NCI-H345 (cell line): ENCODE data around the gene NRP2.

Source experiments
- DNase-seq: peaks from one replicate; lab custom pipeline; 2025; lab: John Stamatoyannopoulos, UW

Gene NRP2

GRCh38 chr2:205757271-205757670 is 75.0 kb downstream of the NRP2 start:
- no peak for DNase-seq

- DNase-seq: no peak
These were observed 75.8 kb downstream of the NRP2 start for GRCh38 chr2:205758051-205758450.

GRCh38 chr2:205758500-205758899 is 76.2 kb downstream of the NRP2 start:
- no peak for DNase-seq

GRCh38 chr2:205759257-205759656 is 77.0 kb downstream of the NRP2 start:
- no peak for DNase-seq

GRCh38 chr2:205759732-205760131 is 77.4 kb downstream of the NRP2 start:
- no peak for DNase-seq

- DNase-seq: no peak
These were observed 77.9 kb downstream of the NRP2 start for GRCh38 chr2:205760157-205760556.

GRCh38 chr2:205761421-205761820 is 79.1 kb downstream of the NRP2 start:
- no peak for DNase-seq

GRCh38 chr2:205762881-205763280 is 80.6 kb downstream of the NRP2 start:
- no peak for DNase-seq

- no peak for DNase-seq
These were observed 81.5 kb downstream of the NRP2 start for GRCh38 chr2:205763708-205764211.

- no peak for DNase-seq
These were observed 82.0 kb downstream of the NRP2 start for GRCh38 chr2:205764270-205764746.

- DNase-seq: no peak
These were observed 82.8 kb downstream of the NRP2 start for GRCh38 chr2:205765151-205765550.

GRCh38 chr2:205766779-205767359 is 84.6 kb downstream of the NRP2 start:
- peak; percentile 79 for DNase-seq

- DNase-seq: peak; percentile 30
These were observed 85.3 kb downstream of the NRP2 start for GRCh38 chr2:205767617-205768016.

- DNase-seq: peak; percentile 87
These were observed 86.0 kb downstream of the NRP2 start for GRCh38 chr2:205768341-205768740.

- DNase-seq: no peak
These were observed 86.7 kb downstream of the NRP2 start for GRCh38 chr2:205768815-205769494.

- DNase-seq: no peak
These were observed 87.2 kb downstream of the NRP2 start for GRCh38 chr2:205769495-205769850.

- peak; percentile 69 for DNase-seq
These were observed 87.6 kb downstream of the NRP2 start for GRCh38 chr2:205769879-205770278.

GRCh38 chr2:205770577-205770976 is 88.3 kb downstream of the NRP2 start:
- no peak for DNase-seq

GRCh38 chr2:205771031-205771430 is 88.7 kb downstream of the NRP2 start:
- DNase-seq: no peak

GRCh38 chr2:205771666-205772065 is 89.4 kb downstream of the NRP2 start:
- no peak for DNase-seq

GRCh38 chr2:205772983-205773382 is 90.7 kb downstream of the NRP2 start:
- peak; percentile 92 for DNase-seq

- peak; percentile 28 for DNase-seq
These were observed 91.7 kb downstream of the NRP2 start for GRCh38 chr2:205773989-205774388.

- peak; percentile 66 for DNase-seq
These were observed 93.0 kb downstream of the NRP2 start for GRCh38 chr2:205775097-205775877.
